B cell (primary cell): ENCODE results near the gene NDST1. TPM values are rescaled to one million over a fixed set of nuclear protein-coding genes. Genes with fewer than 3 reads are reported as not detected.

ENCODE experiments used
- ATAC-seq: fragments of 200-7000 bp; cut with Tn5 transposase; one replicate; pipeline ENCODE4 v1.10.0; 2021; ENCODE audit warnings: low read depth, mild to moderate bottlenecking, moderate number of reproducible peaks, moderate library complexity
- CTCF ChIA-PET: fragments of 350-600 bp; sonication (Branson Sonifier 250); formaldehyde crosslinking; loops from one replicate; lab custom pipeline; 2021; ENCODE audit warnings: antibody characterized with exemption, inconsistent platforms; lab: Charles Lee
- POLR2A ChIA-PET: fragments of 350-600 bp; sonication (Branson Sonifier 250); formaldehyde crosslinking; loops from one replicate; lab custom pipeline; 2021; ENCODE audit warnings: antibody characterized with exemption; lab: Charles Lee
- DNase-seq: peaks from one replicate; pipeline ENCODE4 v3.0.0; 2013
- H2AFZ ChIP-seq: 2 replicates; pipeline ENCODE4 v1.6.1; 2012; ENCODE audit warnings: mild to moderate bottlenecking, low read depth, low read length; ENCODE audit not compliant: insufficient read depth, poor library complexity, severe bottlenecking
- H3K27ac ChIP-seq, 2 donors: 1 replicate in 1 of 2; 2 replicates in 1 of 2; pipeline ENCODE4 v1.5.1; 2012 to 2013; ENCODE audit warnings: low read length in 2 of 2, mild to moderate bottlenecking in 2 of 2, moderate library complexity in 1 of 2
- H3K27me3 ChIP-seq, 4 experiments: fragments of 200-600 bp in 1 of 4; sonication (generic) in 1 of 4; replicated peaks in 1 of 4; 1 replicate in 2 of 4; 2 replicates in 2 of 4; pipeline versions ENCODE4 v1.6.1 to v1.7.0; 2013 to 2016; ENCODE audit warnings: low read length in 3 of 4, mild to moderate bottlenecking in 2 of 4, mixed read lengths in 1 of 4, moderate library complexity in 1 of 4; ENCODE audit not compliant: insufficient read depth in 4 of 4, control insufficient read depth in 3 of 4; ENCODE audit errors: control extremely low read depth in 1 of 4
- H3K36me3 ChIP-seq, 2 experiments: replicated peaks in 1 of 2; 1 replicate in 1 of 2; 2 replicates in 1 of 2; pipeline versions ENCODE4 v1.6.1 to v1.7.1; 2013; ENCODE audit warnings: low read length in 1 of 2; ENCODE audit not compliant: insufficient read depth in 2 of 2, control insufficient read depth in 1 of 2; ENCODE audit errors: control extremely low read depth in 1 of 2, extremely low read depth in 1 of 2
- H3K4me1 ChIP-seq, 2 donors: fragments of 200-600 bp in 1 of 2; sonication (generic) in 1 of 2; 1 replicate in 1 of 2; 2 replicates in 1 of 2; pipeline versions ENCODE4 v1.5.1 to v1.6.1; 2013 to 2017; ENCODE audit warnings: low read length in 2 of 2; ENCODE audit not compliant: control insufficient read depth in 2 of 2, insufficient read depth in 2 of 2
- H3K4me2 ChIP-seq: replicated peaks from 2 replicates; pipeline ENCODE3; 2012; ENCODE audit warnings: mild to moderate bottlenecking, low read depth, low read length; ENCODE audit not compliant: poor library complexity, severe bottlenecking
- H3K4me3 ChIP-seq, 5 experiments: fragments of 200-600 bp in 1 of 5; sonication (generic) in 1 of 5; 1 replicate in 3 of 5; 2 replicates in 2 of 5; pipeline versions ENCODE4 v1.5.1 to v1.7.0; 2011 to 2016; ENCODE audit warnings: low read length in 4 of 5, mild to moderate bottlenecking in 4 of 5, low read depth in 2 of 5, control low read depth in 1 of 5, moderate library complexity in 1 of 5; ENCODE audit not compliant: insufficient read depth in 1 of 5; ENCODE audit errors: control extremely low read depth in 1 of 5, extremely low read depth in 1 of 5
- H3K79me2 ChIP-seq: fragments of 200-600 bp; sonication (generic); one replicate; pipeline ENCODE4 v1.6.0; 2016; ENCODE audit warnings: low read length; ENCODE audit not compliant: control insufficient read depth, insufficient read depth
- H3K9ac ChIP-seq: fragments of 200-600 bp; sonication (generic); 2 replicates; pipeline ENCODE4 v1.6.1; 2017; ENCODE audit warnings: mild to moderate bottlenecking, low read length, moderate library complexity
- H3K9me3 ChIP-seq, 3 donors: one replicate each; pipeline versions ENCODE4 v1.6.1 to v1.7.1; 2013; ENCODE audit warnings: low read length in 2 of 3; ENCODE audit not compliant: control insufficient read depth in 2 of 3, insufficient read depth in 1 of 3; ENCODE audit errors: control extremely low read depth in 1 of 3
- H4K20me1 ChIP-seq: 2 replicates; pipeline ENCODE4 v1.6.0; 2012; ENCODE audit warnings: mild to moderate bottlenecking, low read length; ENCODE audit not compliant: insufficient read depth, control insufficient read depth, poor library complexity, severe bottlenecking
- H3K27ac Mint-ChIP-seq: one replicate; pipeline ENCODE4 v1.8.0; 2021; ENCODE audit warnings: mixed read lengths
- H3K27me3 Mint-ChIP-seq: one replicate; pipeline ENCODE4 v1.8.0; 2021; ENCODE audit warnings: mixed read lengths
- H3K4me1 Mint-ChIP-seq: one replicate; pipeline ENCODE4 v1.8.0; 2021; ENCODE audit warnings: mixed read lengths
- H3K4me3 Mint-ChIP-seq: one replicate; pipeline ENCODE4 v1.8.0; 2021; ENCODE audit warnings: mixed read lengths
- H3K9me3 Mint-ChIP-seq: one replicate; pipeline ENCODE4 v1.8.0; 2022; ENCODE audit warnings: mixed read lengths; ENCODE audit not compliant: insufficient read depth
- CTCF ChIP-seq: fragments of 200-600 bp; IDR thresholded peaks from one replicate; pipeline ENCODE4 v1.8.0; 2022; ENCODE audit warnings: antibody characterized with exemption, mild to moderate bottlenecking
- EZH2 ChIP-seq: IDR thresholded peaks from 2 replicates; pipeline ENCODE4 v1.6.1; 2012; ENCODE audit warnings: borderline replicate concordance, low read depth, mild to moderate bottlenecking, moderate library complexity, low read length; ENCODE audit not compliant: insufficient read depth, poor library complexity, severe bottlenecking
- WGBS: methylation state at CpG from one replicate; pipeline ENCODE4 v1.1.5; 2013; ENCODE audit warnings: missing lambda C conversion rate; ENCODE audit not compliant: insufficient coverage; 5-methylcytosine and 5-hydroxymethylcytosine counted together
- intact Hi-C: fragments of 100-400 bp; cut with micrococcal nuclease; formaldehyde crosslinking; loops from one replicate; pipeline ENCODE4 v1.10.0; 2022
- polyA plus RNA-seq: library from polyadenylated mRNA; depleted of rRNA; stranded (reverse); fragments of >200 nt; gene quantifications from 2 replicates; pipeline ENCODE4 v1.2.3, GENCODE V29; 2012
- total RNA-seq, 2 donors: library from RNA; stranded (reverse); fragments of 120-200 nt in 1 of 2; gene quantifications; 1 replicate in 1 of 2; 2 replicates in 1 of 2; pipeline versions ENCODE4 v1.2.3 to v1.2.4, GENCODE V29; 2013 to 2022

Gene NDST1
- total and polyA plus RNA-seq, 2 donors (not counting 1 experiment from before 2014, with no cell fraction given) = 4.3 to 7.0 TPM

- no peak overlapping the region for H3K4me3 ChIP-seq
- no peak overlapping the region for H3K9ac ChIP-seq
- no peak overlapping the region for H2AFZ ChIP-seq
- no peaks in the 10 kb centered on the region for H3K9me3 Mint-ChIP-seq
- no peaks in the 10 kb centered on the region for H3K79me2 ChIP-seq
- no peak for DNase-seq
- no peaks in the 10 kb centered on the region for H3K27me3 ChIP-seq
- CTCF ChIA-PET = interaction anchor here (0.7 kb wide), 1 partner anchor 77 kb away, joined by 3 read pairs; no protein-coding TSS in a partner anchor
- no peak overlapping the region for H3K4me3 Mint-ChIP-seq
- ATAC-seq = no peak
- H3K9me3 ChIP-seq = no peaks in the 10 kb centered on the region
- no peak overlapping the region for H3K4me2 ChIP-seq
- intact Hi-C loops = no loop called here
- 78% methylated on average over 2 of the region's 2 CpGs for WGBS
- POLR2A ChIA-PET = interaction anchor here (0.7 to 0.9 kb wide), 2 partner anchors 8 to 10 kb away, joined by 6 to 12 read pairs; no protein-coding TSS in a partner anchor
- H3K4me1 ChIP-seq = peaks cover 0 to 10% of the 10 kb centered on the region in 2 donors
- no peaks in the 10 kb centered on the region for H4K20me1 ChIP-seq
- H3K27ac ChIP-seq = no peak overlapping the region
- H3K4me1 Mint-ChIP-seq = peaks cover 11% of the 10 kb centered on the region
- TF ChIP-seq EZH2 (no peak), CTCF (no peak)
- no peaks in the 10 kb centered on the region for H3K36me3 ChIP-seq
- H3K27me3 Mint-ChIP-seq = no peaks in the 10 kb centered on the region
- H3K27ac Mint-ChIP-seq = no peak overlapping the region
Observed at GRCh38 chr5:150479416-150479815, 28.5 kb upstream of the NDST1 start.

GRCh38 chr5:150481708-150481965 is 26.3 kb upstream of the NDST1 start:
- no peak overlapping the region for H3K27ac ChIP-seq
- no peaks in the 10 kb centered on the region for H3K9me3 ChIP-seq
- ATAC-seq = no peak
- H3K4me3 Mint-ChIP-seq = no peak overlapping the region
- DNase-seq = no peak
- no peaks in the 10 kb centered on the region for H3K36me3 ChIP-seq
- 93% methylated on average over 6 of the region's 6 CpGs for WGBS
- CTCF ChIA-PET = interaction anchor here (2.5 kb wide), 1 partner anchor 20 kb away, joined by 9 read pairs; no protein-coding TSS in a partner anchor
- no peaks in the 10 kb centered on the region for H3K27me3 Mint-ChIP-seq
- H3K4me1 ChIP-seq = peaks cover 0 to 18% of the 10 kb centered on the region in 2 donors
- intact Hi-C loops = loop anchor here (10.0 kb wide), 1 partner anchor 743 kb away; the partner anchor contains the start of gene CCDC69
- no peaks in the 10 kb centered on the region for H4K20me1 ChIP-seq
- no peak for TF ChIP-seq CTCF
- TF ChIP-seq EZH2 = no peak
- peaks cover 9% of the 10 kb centered on the region for H3K4me1 Mint-ChIP-seq
- no peaks in the 10 kb centered on the region for H3K9me3 Mint-ChIP-seq
- no peaks in the 10 kb centered on the region for H3K27me3 ChIP-seq
- H2AFZ ChIP-seq = no peak overlapping the region
- H3K79me2 ChIP-seq = no peaks in the 10 kb centered on the region
- POLR2A ChIA-PET = no interaction called here
- no peak overlapping the region for H3K27ac Mint-ChIP-seq
- H3K9ac ChIP-seq = no peak overlapping the region
- H3K4me2 ChIP-seq = no peak overlapping the region
- no peak overlapping the region for H3K4me3 ChIP-seq
